ENCODE measurements around the gene RABL3.
A peak's percentile ranks its signal among the peaks of the same experiment; 100 is the strongest.
"Not testable (repeated sequence)": the region's sequence is repeated elsewhere in the genome, so short reads cannot be mapped to it uniquely, and the experiment has no call there.

The RABL3 gene, protein sequence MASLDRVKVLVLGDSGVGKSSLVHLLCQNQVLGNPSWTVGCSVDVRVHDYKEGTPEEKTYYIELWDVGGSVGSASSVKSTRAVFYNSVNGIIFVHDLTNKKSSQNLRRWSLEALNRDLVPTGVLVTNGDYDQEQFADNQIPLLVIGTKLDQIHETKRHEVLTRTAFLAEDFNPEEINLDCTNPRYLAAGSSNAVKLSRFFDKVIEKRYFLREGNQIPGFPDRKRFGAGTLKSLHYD

DNA sequence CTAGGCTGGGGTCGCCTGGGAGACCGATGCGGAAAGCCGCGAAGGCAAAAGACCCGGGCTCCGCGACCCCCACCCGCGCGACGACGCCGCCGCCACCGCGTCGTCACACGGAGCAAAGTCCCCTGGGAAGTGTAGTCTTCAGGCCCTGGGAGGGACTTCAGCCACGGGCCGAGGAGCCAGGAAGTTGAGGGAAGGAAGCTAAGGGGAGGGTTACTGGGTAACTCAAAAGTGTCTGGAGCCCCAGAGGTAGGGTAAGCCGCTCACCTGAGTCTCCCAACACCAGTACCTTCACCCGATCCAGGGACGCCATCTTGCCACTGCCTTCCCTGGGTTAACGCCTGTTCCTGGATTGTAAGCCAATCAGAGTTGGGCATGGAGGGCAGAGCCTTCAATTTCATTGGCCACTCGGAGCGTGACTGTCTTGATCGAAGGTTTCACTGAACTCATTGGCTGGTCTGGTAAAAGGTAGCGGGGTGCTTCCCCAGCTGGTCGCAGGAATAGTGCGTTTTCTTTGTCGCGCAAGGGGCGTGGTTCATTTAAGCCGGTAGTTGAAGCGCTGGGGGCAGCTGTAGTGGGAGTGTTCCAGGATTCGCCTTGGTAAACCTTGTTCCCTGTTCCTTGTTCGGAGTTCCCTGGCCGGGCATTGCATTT, at the start of gene RABL3, which contains the start of gene GTF2E1:
Gene RABL3 (minus strand): TSS at position 319 of the 651 bp plus-strand sequence. CDS start 9 bp downstream, at position 310.
Gene GTF2E1 (plus strand): TSS at position 547 of the 651 bp plus-strand sequence. CDS start 7,809 bp downstream, outside the sequence.
- peak; percentile 93 to 98 for DNase-seq (ENCODE audit: low read depth in 2 of 2)

DNA sequence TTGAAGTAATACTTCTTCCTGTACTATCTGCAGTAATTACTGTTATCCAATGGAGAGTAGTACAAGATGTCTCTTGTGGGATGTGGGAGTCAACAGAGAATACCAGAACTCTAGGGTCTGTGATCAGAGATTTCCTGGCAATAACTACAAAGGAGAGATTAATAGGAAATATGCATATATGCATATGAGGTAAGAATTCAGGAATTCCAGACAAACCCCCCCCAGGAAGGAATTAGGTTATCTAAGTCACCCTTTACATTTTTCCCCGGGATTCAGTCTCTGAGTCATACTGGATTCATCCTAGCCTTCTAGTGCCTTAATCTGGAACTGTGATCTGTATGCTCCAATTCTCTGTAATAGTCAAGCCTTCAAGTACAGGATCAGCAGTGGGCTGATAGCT, 49.6 kb upstream of the RABL3 start:
- no peak for DNase-seq (ENCODE audit: low read depth in 2 of 2)

DNA sequence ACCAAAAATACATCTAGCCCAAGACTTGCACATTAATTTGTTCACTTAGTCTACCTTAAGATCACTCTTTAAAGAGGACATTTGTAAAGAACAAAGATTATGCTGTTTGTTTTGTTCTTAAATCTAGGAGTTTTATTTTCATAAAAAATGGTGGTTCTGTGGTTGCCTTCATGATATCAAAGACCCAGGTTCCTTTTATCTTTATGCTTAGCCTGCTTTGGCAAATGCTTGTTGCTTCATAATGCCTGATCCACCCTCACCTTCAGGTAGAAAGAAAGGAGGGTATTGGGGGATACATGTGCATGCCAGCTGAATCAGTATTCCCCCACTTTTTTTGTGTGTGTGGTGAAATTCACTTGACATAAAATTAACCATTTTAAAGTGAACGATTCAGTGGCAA, 48.7 kb upstream of the RABL3 start:
- DNase-seq (ENCODE audit: low read depth in 2 of 2) = no peak

DNA sequence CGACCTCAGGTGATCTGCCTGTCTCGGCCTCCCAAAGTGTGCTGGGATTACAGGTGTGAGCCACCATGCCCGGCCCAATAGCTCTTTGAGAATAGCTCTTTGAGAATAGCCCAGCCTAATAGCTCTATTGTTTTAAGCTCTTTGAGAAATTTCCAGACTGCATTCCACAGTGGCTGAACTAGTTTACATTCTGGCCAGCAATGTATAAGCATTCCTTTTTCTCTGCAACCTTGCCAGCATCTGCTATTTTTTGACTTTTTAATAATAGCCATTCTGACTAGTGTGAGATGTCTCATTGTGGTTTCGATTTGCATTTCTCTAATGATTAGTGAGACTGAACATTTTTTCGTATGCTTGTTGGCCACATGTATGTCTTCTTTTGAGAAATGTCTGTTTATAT, 43.5 kb upstream of the RABL3 start:
- not testable (repeated sequence) for DNase-seq (ENCODE audit: low read depth in 2 of 2)

DNA sequence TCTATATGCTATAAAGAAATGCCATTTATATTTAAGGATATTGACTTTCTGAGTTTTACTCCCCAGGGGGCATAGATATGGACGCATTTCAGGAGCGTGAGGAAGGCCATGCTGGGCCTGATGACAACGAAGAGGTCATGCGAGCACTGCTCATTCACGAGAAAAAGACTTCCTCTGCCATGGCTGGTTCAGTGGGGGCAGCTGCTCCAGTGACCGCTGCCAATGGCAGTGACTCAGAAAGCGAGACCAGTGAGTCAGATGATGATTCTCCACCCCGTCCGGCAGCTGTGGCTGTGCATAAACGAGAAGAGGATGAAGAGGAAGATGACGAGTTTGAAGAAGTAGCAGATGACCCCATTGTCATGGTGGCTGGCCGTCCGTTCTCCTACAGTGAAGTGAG, 38.7 kb upstream of the RABL3 start:
- no peak for DNase-seq (ENCODE audit: low read depth in 2 of 2)

DNA sequence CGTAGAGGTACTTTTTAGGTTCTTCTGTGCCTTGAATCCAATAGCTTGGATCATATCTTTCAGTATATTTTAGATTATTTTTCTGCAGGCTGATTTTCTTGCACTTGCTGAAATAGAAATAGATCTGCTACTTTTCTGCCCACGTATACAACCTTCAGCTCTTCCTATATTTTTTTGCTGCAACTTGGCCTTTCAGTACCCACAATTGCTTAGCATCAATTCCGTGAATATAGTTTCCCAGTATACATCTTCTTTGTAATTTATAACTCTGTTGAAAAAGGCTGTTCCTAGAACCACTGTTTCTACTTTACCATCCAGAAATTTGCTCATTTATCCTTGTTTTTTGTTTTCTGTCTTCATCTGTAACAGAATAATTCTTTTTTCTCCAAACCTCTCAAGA, 36.5 kb upstream of the RABL3 start:
- no peak for DNase-seq (ENCODE audit: low read depth in 2 of 2)

DNA sequence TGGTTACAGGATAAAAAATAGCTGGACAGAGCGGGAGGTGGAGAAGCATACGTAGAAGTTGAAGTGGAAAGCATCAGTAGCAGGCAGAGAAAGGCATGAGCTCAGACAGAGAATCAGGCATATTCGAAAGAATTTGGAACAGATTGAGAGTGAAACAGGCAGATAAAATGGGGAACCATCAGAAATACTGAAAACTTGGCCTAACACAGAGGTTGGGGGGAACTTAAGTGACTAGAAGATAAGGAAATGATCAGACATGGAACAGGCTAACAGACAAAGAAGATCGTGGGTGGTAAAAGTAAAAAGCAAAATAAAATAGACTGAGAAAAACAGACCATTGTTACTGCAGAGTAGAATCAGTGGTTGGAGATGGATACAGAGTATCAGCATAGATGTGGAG, 33.1 kb upstream of the RABL3 start:
- no peak for DNase-seq (ENCODE audit: low read depth in 2 of 2)

DNA sequence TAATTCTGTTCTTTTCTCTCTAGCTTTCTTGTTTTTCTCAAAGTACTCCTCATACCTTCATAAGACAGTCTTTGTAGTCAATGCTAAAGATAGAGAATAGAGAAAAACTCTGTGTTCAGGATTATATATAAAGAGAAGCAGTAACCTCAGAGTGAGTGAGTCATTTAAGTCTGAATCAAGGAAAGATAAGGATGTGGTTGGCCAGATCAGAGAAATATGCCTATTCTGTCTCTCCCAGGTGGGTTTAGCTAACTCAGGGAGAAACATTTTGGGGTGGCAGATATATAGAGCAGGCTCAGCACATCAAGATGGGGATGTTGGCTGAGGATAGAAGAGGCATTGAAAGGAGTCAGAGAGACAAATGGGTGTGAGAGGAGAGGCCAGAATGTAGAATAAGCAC, 31.6 kb upstream of the RABL3 start:
- DNase-seq (ENCODE audit: low read depth in 2 of 2) = no peak

DNA sequence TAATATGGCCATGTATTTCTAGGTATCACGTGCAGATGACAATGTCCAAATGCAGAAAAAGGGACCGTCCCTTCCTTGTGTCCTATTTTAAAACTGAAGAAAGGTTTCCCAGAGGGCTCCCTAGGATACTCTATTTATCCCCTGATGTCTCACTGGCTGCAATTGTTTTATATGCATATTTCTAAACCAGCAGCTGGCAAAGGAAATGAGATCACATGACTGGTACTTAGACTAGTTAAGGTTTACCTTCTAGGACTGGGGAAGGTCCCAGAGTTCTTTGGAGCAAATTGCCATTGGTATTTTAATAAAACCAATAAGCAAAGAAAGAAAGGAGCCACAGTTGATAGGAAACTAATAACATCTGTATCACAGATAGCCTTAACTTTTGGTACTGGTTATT, 29.8 kb upstream of the RABL3 start:
- no peak for DNase-seq (ENCODE audit: low read depth in 2 of 2)

DNA sequence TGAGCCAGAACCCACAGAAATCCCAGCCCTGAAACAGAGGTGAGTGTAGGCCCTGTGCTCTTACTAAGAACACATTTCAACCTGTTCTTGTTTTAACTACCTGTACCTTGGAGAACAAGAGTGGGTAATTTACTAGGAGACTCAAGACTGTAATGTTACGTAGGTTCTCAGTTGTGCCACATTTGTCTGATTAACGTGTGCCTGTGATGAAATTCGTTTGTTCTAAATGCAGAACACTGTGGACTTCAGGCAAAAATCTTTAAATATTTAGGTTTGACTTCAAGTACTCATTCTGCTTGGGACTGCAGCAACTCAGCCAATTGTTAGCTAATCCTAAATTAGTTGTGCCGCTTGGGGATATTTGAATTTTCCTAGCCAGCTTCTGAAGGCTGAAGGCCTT, 28.6 kb upstream of the RABL3 start:
- DNase-seq (ENCODE audit: low read depth in 2 of 2) = no peak

DNA sequence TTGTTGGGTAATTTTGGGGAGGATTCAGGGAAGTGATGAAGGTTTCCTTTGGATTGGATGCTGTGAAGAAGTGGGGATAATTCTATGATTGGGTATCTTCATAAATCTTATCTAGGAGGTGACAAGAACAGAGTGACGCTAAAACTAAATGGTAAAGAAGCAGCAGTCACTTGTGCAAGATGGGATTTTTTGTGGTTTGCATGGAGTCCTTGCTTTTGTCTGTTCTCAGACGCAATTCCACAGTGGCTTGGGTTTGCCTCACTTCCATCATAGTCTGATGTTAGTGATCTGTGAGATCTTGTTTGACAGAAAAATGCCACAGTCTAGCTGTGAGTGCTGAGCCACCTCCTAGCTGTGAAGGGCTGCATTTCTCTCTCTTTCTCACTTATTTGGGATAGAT, 27.1 kb upstream of the RABL3 start:
- no peak for DNase-seq (ENCODE audit: low read depth in 2 of 2)

DNA sequence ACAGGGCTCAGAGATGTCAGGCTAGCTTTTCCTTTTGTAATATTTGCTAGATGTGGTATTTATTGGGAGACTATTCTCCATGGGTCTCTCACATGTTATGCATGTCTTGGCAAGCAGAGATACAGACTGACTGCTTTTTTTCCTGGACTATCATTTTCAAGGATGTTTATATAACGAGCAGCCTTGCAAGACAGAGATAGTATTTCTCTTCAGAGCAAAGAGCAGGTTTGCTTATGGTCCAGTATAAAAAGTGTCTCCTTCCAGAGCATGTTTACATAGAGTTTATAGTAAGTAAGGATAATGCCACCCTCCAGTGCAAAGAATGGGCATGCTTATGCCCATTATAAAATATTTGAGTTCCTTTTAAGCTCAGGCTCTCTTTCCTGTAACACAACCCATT, 24.8 kb upstream of the RABL3 start:
- no peak for DNase-seq (ENCODE audit: low read depth in 2 of 2)

DNA sequence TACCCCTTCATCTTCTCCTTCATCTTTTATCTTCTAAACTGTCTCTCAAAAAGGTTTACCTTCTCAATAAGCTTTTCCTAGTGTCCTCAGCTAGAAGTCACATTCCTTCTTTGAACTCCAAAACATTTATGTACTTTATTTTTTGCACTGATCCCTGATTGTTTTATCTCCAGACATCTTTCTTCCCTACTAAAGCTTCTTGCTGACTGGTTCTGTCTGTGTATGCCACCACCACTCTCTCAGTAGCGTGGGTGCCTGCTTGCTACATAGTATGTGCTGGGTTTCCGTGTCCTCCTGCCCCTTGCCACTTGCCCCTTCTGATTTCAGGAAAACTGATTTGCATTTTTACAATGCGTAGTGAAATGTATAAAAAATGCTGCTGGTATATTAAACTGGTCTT, 24.3 kb upstream of the RABL3 start:
- no peak for DNase-seq (ENCODE audit: low read depth in 2 of 2)

DNA sequence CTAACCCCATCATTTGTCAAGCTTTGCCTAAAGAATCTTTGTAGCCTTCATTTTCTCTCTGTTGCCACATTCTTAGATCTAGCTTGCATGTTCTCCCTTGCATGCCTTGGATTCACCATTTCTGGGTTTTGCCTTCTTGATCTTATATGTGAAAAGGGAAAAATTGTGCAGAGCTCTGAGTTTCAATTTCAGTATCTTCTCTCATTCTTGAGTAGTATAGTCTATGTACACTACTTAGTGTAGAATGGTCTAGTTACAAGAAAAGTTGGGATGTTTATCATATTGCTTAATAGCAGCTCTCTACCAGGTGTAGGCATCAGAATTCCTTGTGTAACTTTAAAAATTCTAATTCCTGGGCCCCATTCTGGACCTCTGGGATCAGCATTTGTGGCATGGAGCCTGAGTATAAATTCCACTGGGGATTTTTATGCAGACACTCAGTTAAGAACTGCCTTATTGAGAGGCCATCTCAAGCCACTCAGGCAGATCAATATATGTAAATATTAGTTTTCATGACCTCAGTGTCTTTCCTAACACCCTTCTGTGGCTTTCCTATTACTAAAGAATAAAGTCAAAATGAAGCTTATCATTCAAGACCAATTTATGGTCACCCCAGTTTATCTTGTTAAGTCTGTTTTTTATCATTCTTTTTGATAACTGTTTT, 23.6 kb upstream of the RABL3 start:
- no peak for DNase-seq (ENCODE audit: low read depth in 2 of 2)

DNA sequence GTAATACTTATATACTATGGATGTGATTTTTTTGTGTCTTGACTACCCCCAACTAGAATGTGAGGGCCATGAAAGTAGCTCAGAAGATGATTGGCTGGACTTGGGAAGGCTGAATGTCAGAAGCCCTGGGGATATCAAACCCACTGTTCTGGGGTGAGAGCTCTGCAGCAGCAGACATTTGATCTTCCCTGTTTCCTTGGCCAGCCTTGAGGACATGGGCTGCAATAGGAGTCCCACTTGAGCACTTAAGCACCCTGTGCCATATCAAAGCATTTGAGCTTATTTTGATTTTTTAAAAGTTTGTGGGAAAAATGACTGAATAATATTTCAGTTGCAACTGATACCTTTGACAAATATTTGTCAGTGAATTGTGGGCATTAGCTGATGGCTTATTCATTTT, 21.9 kb upstream of the RABL3 start:
- DNase-seq (ENCODE audit: low read depth in 2 of 2) = no peak

DNA sequence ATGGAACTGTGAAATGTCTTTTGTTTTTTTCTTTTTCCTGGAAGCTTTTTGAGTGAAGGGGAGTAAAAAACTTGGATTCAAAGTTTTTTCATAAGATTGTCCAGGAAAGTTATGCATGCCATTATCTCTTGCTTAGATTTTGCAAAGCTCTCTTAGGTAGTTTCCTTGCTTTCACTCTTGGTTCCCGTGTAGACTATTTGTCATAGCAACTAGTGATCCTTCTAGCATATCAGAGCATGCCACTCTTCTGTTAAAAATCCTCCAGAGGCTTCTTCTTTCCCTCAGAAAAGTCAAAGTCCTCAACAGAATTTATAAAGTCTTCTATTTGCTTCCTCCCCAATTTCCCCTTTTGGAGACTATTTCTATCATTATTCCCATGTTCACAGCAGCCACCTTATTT, 21.3 kb upstream of the RABL3 start:
- no peak for DNase-seq (ENCODE audit: low read depth in 2 of 2)

DNA sequence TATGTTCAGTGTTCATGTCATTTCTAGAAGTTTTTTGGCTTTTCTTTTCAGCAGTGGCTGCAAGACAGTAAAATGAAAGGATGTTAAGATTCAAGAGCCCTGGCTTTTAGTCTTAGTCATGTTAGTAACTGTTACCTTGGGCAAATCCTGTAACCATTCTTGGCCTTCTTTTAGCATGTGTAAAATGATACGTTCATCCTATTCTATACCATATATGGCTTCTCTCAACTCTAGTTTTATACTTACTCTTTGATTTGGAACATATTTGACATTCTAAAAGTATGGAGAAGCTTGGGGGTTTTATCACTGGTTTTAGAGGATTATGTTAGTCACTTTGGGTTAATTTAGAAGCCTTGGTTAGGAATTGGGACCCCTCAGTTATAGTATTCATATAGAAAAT, 20.3 kb upstream of the RABL3 start:
- no peak for DNase-seq (ENCODE audit: low read depth in 2 of 2)

DNA sequence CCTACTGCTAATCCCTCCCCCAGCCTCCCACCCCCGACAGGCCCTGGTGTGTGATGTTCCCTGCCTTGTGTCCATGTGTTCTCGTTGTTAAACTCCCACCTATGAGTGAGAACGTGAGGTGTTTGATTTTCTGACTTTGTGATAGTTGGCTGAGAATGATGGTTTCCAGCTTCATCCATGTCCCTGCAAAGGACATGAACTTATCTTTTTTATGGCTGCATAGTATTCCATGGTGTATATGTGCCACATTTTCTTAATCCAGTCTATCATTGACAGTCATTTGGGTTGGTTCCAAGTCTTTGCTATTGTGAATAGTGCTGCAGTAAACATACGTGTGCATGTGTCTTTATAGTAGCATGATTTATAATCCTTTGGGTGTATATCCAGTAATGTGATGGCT, 16.2 kb upstream of the RABL3 start:
- DNase-seq (ENCODE audit: low read depth in 2 of 2) = not testable (repeated sequence)

DNA sequence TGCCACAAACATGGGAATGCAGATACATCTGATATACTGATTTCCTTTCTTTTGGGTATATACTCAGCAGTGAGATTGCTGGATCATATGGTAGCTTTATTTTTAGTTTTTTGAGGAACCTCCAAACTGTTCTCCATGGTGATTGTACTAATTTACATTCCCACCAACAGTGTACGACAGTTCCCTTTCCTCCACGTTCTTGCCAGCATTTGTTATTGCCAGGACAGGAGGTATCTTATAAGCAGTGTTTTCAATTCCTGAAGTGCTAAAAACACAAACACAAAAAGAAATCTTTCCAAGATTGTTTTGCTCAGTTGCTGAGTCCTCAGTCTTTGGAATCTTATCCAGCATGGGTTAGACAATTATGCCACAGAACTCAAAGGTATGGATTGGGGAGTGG, 13.7 kb upstream of the RABL3 start:
- DNase-seq (ENCODE audit: low read depth in 2 of 2) = no peak

DNA sequence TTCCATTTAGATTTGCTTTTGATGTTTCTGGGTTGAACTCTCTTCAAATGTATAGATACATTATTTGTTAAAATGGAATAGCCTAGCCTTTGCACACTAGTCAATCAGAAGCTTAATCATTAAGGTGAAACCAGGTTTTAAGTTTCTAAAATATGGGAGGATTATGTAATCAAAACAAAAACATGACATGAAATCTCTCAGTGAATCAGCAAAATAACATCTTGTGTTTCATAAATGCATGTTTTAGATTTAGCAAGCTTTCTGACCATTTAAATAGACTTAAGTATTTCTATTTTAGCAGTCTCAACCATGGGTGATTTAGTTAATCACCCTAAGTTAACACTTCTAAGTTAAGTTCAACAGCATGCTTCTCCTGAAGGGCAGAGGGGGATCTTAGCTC, 11.5 kb upstream of the RABL3 start:
- no peak for DNase-seq (ENCODE audit: low read depth in 2 of 2)

DNA sequence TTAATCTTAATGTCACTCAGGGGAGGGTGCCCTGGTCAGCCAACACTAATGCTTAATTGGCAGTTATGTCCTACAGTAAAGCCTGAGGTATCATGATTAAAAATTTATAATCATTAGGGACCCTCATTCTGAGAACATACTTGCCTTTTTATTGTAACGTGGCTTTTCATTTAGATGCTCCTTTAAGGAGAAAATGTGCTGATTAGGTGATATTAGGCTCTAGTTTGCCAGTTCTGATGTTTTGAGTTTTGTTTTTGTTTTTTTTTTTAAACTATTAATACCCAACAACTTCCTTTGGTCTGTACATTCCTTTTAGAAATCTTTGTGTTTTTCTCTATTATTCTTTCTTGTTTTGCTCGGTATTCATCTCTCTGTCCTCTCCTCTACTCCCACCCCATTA, 10.5 kb upstream of the RABL3 start:
- no peak for DNase-seq (ENCODE audit: low read depth in 2 of 2)

DNA sequence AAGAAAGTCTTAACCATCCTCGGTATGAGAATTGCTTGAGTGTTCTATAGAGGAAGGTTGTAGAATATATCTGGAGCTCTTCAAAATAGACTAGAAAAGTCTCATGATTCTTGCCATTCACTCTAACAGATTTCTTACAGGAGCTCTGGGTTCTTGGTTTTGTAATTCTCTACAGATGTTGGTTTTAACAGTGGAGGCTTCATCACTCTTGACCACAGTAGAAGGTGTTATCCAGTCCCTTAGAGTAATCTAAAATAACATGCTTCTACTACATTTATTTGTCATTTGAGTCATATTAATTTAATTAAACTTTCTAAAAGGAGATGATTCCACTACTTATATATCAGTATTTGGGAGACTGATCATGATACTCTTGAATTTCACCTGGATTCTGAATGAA, 9.9 kb upstream of the RABL3 start:
- no peak for DNase-seq (ENCODE audit: low read depth in 2 of 2)

DNA sequence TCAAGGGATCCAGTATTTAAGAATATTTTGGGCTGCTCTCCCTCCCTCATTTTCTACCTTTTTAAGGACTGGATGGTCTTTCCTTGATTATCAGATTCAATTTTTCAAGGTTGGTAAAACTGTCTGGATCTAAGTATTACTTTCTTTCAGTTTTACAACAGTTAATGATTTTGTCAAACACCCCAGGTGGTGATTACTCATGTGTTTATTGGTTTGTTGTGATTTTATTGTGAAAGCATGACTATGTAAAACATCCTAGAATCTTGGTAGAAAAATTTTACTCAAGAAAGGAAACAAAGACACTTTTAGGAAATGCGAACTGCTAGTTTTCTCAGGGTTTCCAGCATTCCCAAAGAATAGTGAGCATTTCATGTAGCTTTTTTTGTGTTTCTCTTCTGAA, 7.5 kb upstream of the RABL3 start:
- DNase-seq (ENCODE audit: low read depth in 2 of 2) = no peak
